ENCODE data around the gene FHOD3. TPM values are rescaled to one million over a fixed set of nuclear protein-coding genes. Genes with fewer than 3 reads are reported as not detected.
A peak's percentile ranks its signal among the peaks of the same experiment; 100 is the strongest.

FHOD3 gene
- total and polyA plus RNA-seq, 9 of the 15 experiments (the other 6 are each of a cell fraction or from before 2014, with no cell fraction given) = 0.11 TPM; not detected in 8

DNA sequence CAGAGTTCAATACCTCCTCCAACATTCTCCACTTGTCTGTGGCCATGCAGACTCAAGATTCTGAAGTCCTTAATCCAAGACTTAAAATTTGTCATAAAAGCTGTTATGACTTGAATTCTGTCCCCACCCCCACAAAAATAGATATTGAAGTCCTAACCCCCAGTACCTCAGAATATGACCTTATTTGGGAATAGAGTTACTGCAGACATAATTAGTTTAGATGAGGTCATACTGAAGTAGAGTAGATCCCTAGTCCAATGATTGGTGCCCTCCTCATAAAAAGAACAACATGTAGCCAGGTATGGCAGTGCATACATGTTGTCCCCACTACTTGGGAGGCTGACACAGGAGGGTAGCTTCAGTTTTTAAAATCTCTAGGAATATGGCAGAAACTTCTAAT is 522.1 kb downstream of the FHOD3 start:
- Histone ChIP-seq H3K79me2 (ENCODE audit: control insufficient read depth, insufficient read depth, low read length) (peaks cover 26% of the 10 kb centered on the region; the same call in 2 of the 3 replicates), H3K9me1 (ENCODE audit: control insufficient read depth, insufficient read depth, low read length) (no peaks in the 10 kb centered on the region), H3K27me3 (ENCODE audit: control insufficient read depth in 2 of 2, insufficient read depth in 2 of 2, low read length in 2 of 2) (no peaks in the 10 kb centered on the region; a peak in 1 of 5 replicates), H2AFZ (ENCODE audit: low read depth, low read length) (no peak overlapping the region), H3K27ac (ENCODE audit: extremely low read depth, low read depth, low read length) (no peak overlapping the region; the same call in 2 of the 3 replicates), H3K9me3 (replicated peaks; ENCODE audit: control insufficient read depth, insufficient read depth, low read depth, low read length) (no peaks in the 10 kb centered on the region), H3K9ac (ENCODE audit: insufficient read depth in 1 of 2, low read depth in 2 of 2, low read length in 2 of 2) (no peak overlapping the region), H3K4me3 (no peak overlapping the region), H3K4me1 (replicated peaks in 1 of 2; ENCODE audit: control insufficient read depth in 2 of 2, insufficient read depth in 2 of 2, low read length in 2 of 2) (peaks cover 0 to 15% of the 10 kb centered on the region in 2 experiments; a peak in 2 of 5 replicates), H3K36me3 (ENCODE audit: control insufficient read depth, insufficient read depth, low read length) (peaks cover 87% of the 10 kb centered on the region), H4K20me1 (replicated peaks; ENCODE audit: control insufficient read depth, insufficient read depth, low read length) (no peaks in the 10 kb centered on the region), H3K4me2 (ENCODE audit: insufficient read depth, low read length) (no peak overlapping the region)
- ChIA-PET CTCF (ENCODE audit: low intra/inter-chr PET ratio) (no interaction called here), POLR2A (interaction anchor here (1.9 kb wide), 1 partner anchor 10 kb away, joined by 6 read pairs; the partner anchor contains the start of genes KIAA1328 and TPGS2)
- no peak for FAIRE-seq
- ATAC-seq = no peak
- BruUV-seq (replicated peaks) = no TSS peak
- DNase-seq (ENCODE audit: extremely low read depth in 1 of 4, low spot score in 3 of 4) = no peak
- in situ Hi-C loops (cut with MboI) = no loop called here
- intact Hi-C loops (cut with micrococcal nuclease) = no loop called here
- TF ChIP-seq, protein P1, sequence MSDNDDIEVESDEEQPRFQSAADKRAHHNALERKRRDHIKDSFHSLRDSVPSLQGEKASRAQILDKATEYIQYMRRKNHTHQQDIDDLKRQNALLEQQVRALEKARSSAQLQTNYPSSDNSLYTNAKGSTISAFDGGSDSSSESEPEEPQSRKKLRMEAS (CRISPR knock-in tag; IDR thresholded peaks at IDR 0.05) = no peak
- TF ChIP-seq SUPT5H (IDR thresholded peaks at IDR 0.05) = no peak
- no peak for TF ChIP-seq PHB2 (IDR thresholded peaks at IDR 0.05; ENCODE audit: low read depth)
- TF ChIP-seq PHTF2 (CRISPR knock-in tag; IDR thresholded peaks at IDR 0.05) = no peak
- 0 out of 2 replicates have a peak, but pooled peaks have one; percentile 35 for TF ChIP-seq ATF7 (IDR thresholded peaks at IDR 0.05)
- TF ChIP-seq BCOR (IDR thresholded peaks at IDR 0.05) = no peak
- TF ChIP-seq SRF (CRISPR knock-in tag; IDR thresholded peaks at IDR 0.05) = peak in 1 of 2 experiments; percentile 51; a peak in 1 of 4 replicates
- no peak for TF ChIP-seq THRA (IDR thresholded peaks at IDR 0.05)
- no peak for TF ChIP-seq CBFB (CRISPR knock-in tag; IDR thresholded peaks at IDR 0.05)
- TF ChIP-seq ETV5 (CRISPR knock-in tag; IDR thresholded peaks at IDR 0.05; ENCODE audit: low read depth) = no peak
- TF ChIP-seq SOX6 (IDR thresholded peaks at IDR 0.05) = no peak
- TF ChIP-seq, protein P2, sequence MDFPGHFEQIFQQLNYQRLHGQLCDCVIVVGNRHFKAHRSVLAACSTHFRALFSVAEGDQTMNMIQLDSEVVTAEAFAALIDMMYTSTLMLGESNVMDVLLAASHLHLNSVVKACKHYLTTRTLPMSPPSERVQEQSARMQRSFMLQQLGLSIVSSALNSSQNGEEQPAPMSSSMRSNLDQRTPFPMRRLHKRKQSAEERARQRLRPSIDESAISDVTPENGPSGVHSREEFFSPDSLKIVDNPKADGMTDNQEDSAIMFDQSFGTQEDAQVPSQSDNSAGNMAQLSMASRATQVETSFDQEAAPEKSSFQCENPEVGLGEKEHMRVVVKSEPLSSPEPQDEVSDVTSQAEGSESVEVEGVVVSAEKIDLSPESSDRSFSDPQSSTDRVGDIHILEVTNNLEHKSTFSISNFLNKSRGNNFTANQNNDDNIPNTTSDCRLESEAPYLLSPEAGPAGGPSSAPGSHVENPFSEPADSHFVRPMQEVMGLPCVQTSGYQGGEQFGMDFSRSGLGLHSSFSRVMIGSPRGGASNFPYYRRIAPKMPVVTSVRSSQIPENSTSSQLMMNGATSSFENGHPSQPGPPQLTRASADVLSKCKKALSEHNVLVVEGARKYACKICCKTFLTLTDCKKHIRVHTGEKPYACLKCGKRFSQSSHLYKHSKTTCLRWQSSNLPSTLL (IDR thresholded peaks at IDR 0.05) = no peak
- TF ChIP-seq TRIM24 (IDR thresholded peaks at IDR 0.05) = no peak
- TF ChIP-seq ZBTB43 (CRISPR knock-in tag; IDR thresholded peaks at IDR 0.05) = no peak
- no peak for TF ChIP-seq POLR2H (tag; IDR thresholded peaks at IDR 0.05; ENCODE audit: low read depth)
- TF ChIP-seq SMAD3 (CRISPR knock-in tag; conservative IDR thresholded peaks at IDR 0.05) = no peak

All from K562 (cell line).